Trophoblast cell (in vitro differentiated cells and primary cell): ENCODE measurements around the gene PHACTR1.

ENCODE experiments used
- DNase-seq, 2 donors: peaks; one replicate each; pipeline ENCODE4 v3.0.0-alpha.2; 2016
- H2AFZ ChIP-seq: 2 replicates; pipeline ENCODE4 v1.6.1; 2013; ENCODE audit warnings: low read length, moderate library complexity, mild to moderate bottlenecking; ENCODE audit not compliant: insufficient read depth, poor library complexity
- H2AK5ac ChIP-seq: 2 replicates; pipeline ENCODE4 v1.6.1; 2013; ENCODE audit warnings: mild to moderate bottlenecking, low read length
- H2BK120ac ChIP-seq: 2 replicates; pipeline ENCODE4 v1.6.1; 2013; ENCODE audit warnings: low read length, mild to moderate bottlenecking, moderate library complexity; ENCODE audit not compliant: insufficient read depth, poor library complexity
- H2BK12ac ChIP-seq: 2 replicates; pipeline ENCODE4 v1.6.1; 2013; ENCODE audit warnings: mild to moderate bottlenecking, low read length, moderate library complexity
- H2BK5ac ChIP-seq: 2 replicates; pipeline ENCODE4 v1.6.1; 2013; ENCODE audit warnings: low read length, low read depth, moderate library complexity, mild to moderate bottlenecking; ENCODE audit not compliant: poor library complexity
- H3K14ac ChIP-seq: 2 replicates; pipeline ENCODE4 v1.6.1; 2013; ENCODE audit warnings: mild to moderate bottlenecking, low read length
- H3K18ac ChIP-seq: 2 replicates; pipeline ENCODE4 v1.6.1; 2013; ENCODE audit warnings: mild to moderate bottlenecking, low read length
- H3K23ac ChIP-seq: 2 replicates; pipeline ENCODE4 v1.6.1; 2013; ENCODE audit warnings: low read length
- H3K27ac ChIP-seq: 2 replicates; pipeline ENCODE4 v1.5.1; 2013; ENCODE audit warnings: low read depth, mild to moderate bottlenecking, inconsistent platforms, low read length, moderate library complexity
- H3K27me3 ChIP-seq: 2 replicates; pipeline ENCODE4 v1.6.1; 2013; ENCODE audit warnings: inconsistent platforms, mild to moderate bottlenecking, low read length, moderate library complexity; ENCODE audit not compliant: insufficient read depth
- H3K36me3 ChIP-seq, 2 experiments: 1 replicate in 1 of 2; 2 replicates in 1 of 2; pipeline ENCODE4 v1.6.1; 2013; ENCODE audit warnings: low read length in 2 of 2, mild to moderate bottlenecking in 2 of 2, moderate library complexity in 1 of 2; ENCODE audit not compliant: insufficient read depth in 2 of 2, control insufficient read depth in 1 of 2
- H3K4ac ChIP-seq: 2 replicates; pipeline ENCODE4 v1.6.1; 2013; ENCODE audit warnings: low read depth, mild to moderate bottlenecking, low read length, moderate library complexity
- H3K4me1 ChIP-seq, 2 experiments: 1 replicate in 1 of 2; 2 replicates in 1 of 2; pipeline ENCODE4 v1.6.1; 2013; ENCODE audit warnings: low read length in 2 of 2, mild to moderate bottlenecking in 2 of 2, moderate library complexity in 1 of 2; ENCODE audit not compliant: insufficient read depth in 2 of 2, control insufficient read depth in 1 of 2
- H3K4me2 ChIP-seq: 2 replicates; pipeline ENCODE4 v1.6.1; 2013; ENCODE audit warnings: inconsistent platforms, mild to moderate bottlenecking, low read length, moderate library complexity
- H3K4me3 ChIP-seq: 2 replicates; pipeline ENCODE4 v1.5.1; 2013; ENCODE audit warnings: mild to moderate bottlenecking, low read depth, low read length, inconsistent platforms
- H3K79me1 ChIP-seq: one replicate; pipeline ENCODE4 v1.6.1; 2013; ENCODE audit warnings: low read length
- H3K79me2 ChIP-seq: 2 replicates; pipeline ENCODE4 v1.6.1; 2013; ENCODE audit warnings: low read length, mild to moderate bottlenecking; ENCODE audit not compliant: control insufficient read depth, insufficient read depth, poor library complexity
- H3K9ac ChIP-seq: 2 replicates; pipeline ENCODE4 v1.6.1; 2013; ENCODE audit warnings: mild to moderate bottlenecking, low read length
- H3K9me3 ChIP-seq: 2 replicates; pipeline ENCODE4 v1.6.1; 2013; ENCODE audit warnings: low read depth, mild to moderate bottlenecking, control low read depth, inconsistent platforms, low read length; ENCODE audit not compliant: insufficient read depth
- H4K12ac ChIP-seq: 2 replicates; pipeline ENCODE4 v1.6.1; 2013; ENCODE audit warnings: low read depth, mild to moderate bottlenecking, low read length, moderate library complexity
- H4K8ac ChIP-seq: 2 replicates; pipeline ENCODE4 v1.6.1; 2013; ENCODE audit warnings: low read depth, mild to moderate bottlenecking, low read length, moderate library complexity
- H4K91ac ChIP-seq: one replicate; pipeline ENCODE4 v1.6.1; 2013; ENCODE audit warnings: low read depth, mild to moderate bottlenecking, low read length, moderate library complexity
- WGBS: extraction: QIAGEN DNeasy Blood & Tissue Kit; methylation state at CpG from one replicate; pipeline ENCODE4 v1.1.7; 2013; ENCODE audit warnings: missing lambda C conversion rate; ENCODE audit not compliant: insufficient read length, insufficient coverage; ENCODE audit errors: extremely low coverage; 5-methylcytosine and 5-hydroxymethylcytosine counted together

PHACTR1 gene

GRCh38 chr6:13299403-13299821, 582.8 kb downstream of the PHACTR1 start:
- no CpG with 5 or more reads among the region's 11 CpGs for WGBS

DNA sequence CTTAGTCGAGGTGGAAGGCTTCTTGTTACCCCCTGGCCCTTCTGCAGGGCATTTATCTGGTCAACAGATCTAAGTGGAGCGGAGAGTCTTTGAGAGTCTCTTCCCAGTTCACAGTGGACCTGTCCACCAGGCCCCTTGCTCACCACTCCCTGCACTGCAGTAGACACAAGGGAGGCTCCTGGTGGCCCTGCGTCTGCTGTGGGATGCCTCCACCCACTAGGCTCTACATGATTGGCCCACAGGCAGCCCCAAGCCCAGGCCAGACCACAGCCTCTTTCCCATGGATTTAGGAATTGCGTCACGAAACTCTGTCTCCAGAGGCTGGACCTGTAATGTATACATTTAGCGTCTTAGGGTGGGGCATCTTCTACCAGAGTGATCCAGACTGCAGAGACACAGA, 583.4 kb downstream of the PHACTR1 start:
- Histone ChIP-seq H3K36me3 (peaks cover 34 to 53% of the 10 kb centered on the region in 2 experiments), H3K14ac (no peak overlapping the region), H2AFZ (no peak overlapping the region), H4K12ac (no peak overlapping the region), H4K8ac (no peak overlapping the region), H3K9me3 (no peaks in the 10 kb centered on the region), H2BK12ac (no peak overlapping the region), H2BK120ac (no peak overlapping the region), H3K18ac (no peak overlapping the region), H3K23ac (no peak overlapping the region), H3K4me3 (no peak overlapping the region), H3K9ac (no peak overlapping the region), H2AK5ac (no peak overlapping the region), H2BK5ac (no peak overlapping the region), H3K79me1 (no peaks in the 10 kb centered on the region), H3K4me2 (no peak overlapping the region), H3K4me1 (peaks cover 0 to 7% of the 10 kb centered on the region in 2 experiments), H3K27me3 (no peaks in the 10 kb centered on the region), H4K91ac (no peak overlapping the region), H3K4ac (no peak overlapping the region), H3K27ac (no peak overlapping the region), H3K79me2 (no peaks in the 10 kb centered on the region)
- no peak for DNase-seq
- no CpG with 5 or more reads among the region's 6 CpGs for WGBS

More at GRCh38 chr6:13299403-13299821, 582.8 kb downstream of the PHACTR1 start:
- Histone ChIP-seq H4K91ac (no peak overlapping the region), H3K4me3 (no peak overlapping the region), H3K23ac (no peak overlapping the region), H3K14ac (no peak overlapping the region), H3K79me1 (no peaks in the 10 kb centered on the region), H3K9me3 (no peaks in the 10 kb centered on the region), H2BK120ac (no peak overlapping the region), H2AFZ (no peak overlapping the region), H3K4me1 (peaks cover 0 to 7% of the 10 kb centered on the region in 2 experiments), H3K36me3 (peaks cover 38 to 56% of the 10 kb centered on the region in 2 experiments), H3K4ac (no peak overlapping the region), H3K18ac (no peak overlapping the region), H3K27ac (no peak overlapping the region), H2BK12ac (no peak overlapping the region), H2AK5ac (no peak overlapping the region), H4K12ac (no peak overlapping the region), H4K8ac (no peak overlapping the region), H3K27me3 (no peaks in the 10 kb centered on the region), H3K9ac (no peak overlapping the region), H2BK5ac (no peak overlapping the region), H3K4me2 (no peak overlapping the region), H3K79me2 (no peaks in the 10 kb centered on the region)
- no peak for DNase-seq

GRCh38 chr6:13300643-13301590, 584.4 kb downstream of the PHACTR1 start:
- Histone ChIP-seq H4K8ac (no peak overlapping the region), H3K27me3 (no peaks in the 10 kb centered on the region), H3K4me1 (peaks cover 0 to 7% of the 10 kb centered on the region in 2 experiments), H3K4me3 (no peak overlapping the region), H2BK5ac (no peak overlapping the region), H3K36me3 (peaks cover 33 to 52% of the 10 kb centered on the region in 2 experiments), H4K12ac (no peak overlapping the region), H3K4me2 (no peak overlapping the region), H4K91ac (no peak overlapping the region), H3K18ac (no peak overlapping the region), H2AFZ (no peak overlapping the region), H3K4ac (no peak overlapping the region), H2BK120ac (no peak overlapping the region), H3K14ac (no peak overlapping the region), H3K9me3 (no peaks in the 10 kb centered on the region), H3K23ac (no peak overlapping the region), H2BK12ac (no peak overlapping the region), H3K79me2 (no peaks in the 10 kb centered on the region), H3K79me1 (no peaks in the 10 kb centered on the region), H3K9ac (no peak overlapping the region), H3K27ac (no peak overlapping the region), H2AK5ac (no peak overlapping the region)
- no peak for DNase-seq
- WGBS: no CpG with 5 or more reads among the region's 9 CpGs

DNA sequence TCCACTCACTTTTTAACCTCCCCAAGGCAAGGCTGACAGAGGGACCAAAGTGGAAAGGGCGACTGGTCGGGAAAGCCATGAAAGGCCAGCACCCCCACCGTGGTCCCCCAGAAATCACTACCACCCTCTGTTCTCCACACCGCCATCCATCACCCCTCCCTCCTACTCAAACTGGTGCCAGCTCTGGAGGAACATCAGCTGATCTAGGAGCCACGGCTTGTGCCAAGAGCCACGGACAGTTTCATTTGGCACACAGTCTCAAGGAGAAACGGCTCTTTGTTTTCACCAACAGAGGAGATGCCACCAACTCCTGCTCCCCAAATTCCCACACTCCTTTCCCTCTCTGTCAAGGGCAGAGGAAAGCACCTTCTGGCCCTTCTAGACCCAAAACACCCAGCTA, 585.7 kb downstream of the PHACTR1 start:
- Histone ChIP-seq H4K8ac (no peak overlapping the region), H3K23ac (no peak overlapping the region), H3K4me3 (no peak overlapping the region), H3K36me3 (peaks cover 33 to 52% of the 10 kb centered on the region in 2 experiments), H3K18ac (peak overlapping the region; percentile 26), H2BK120ac (no peak overlapping the region), H3K27me3 (no peaks in the 10 kb centered on the region), H3K9ac (no peak overlapping the region), H2BK12ac (peak overlapping the region; percentile 42), H3K4ac (no peak overlapping the region), H3K27ac (no peak overlapping the region), H3K79me2 (no peaks in the 10 kb centered on the region), H3K9me3 (no peaks in the 10 kb centered on the region), H4K91ac (peak overlapping the region; percentile 33), H3K14ac (peak overlapping the region; percentile 11), H2BK5ac (no peak overlapping the region), H3K4me1 (peaks cover 0 to 7% of the 10 kb centered on the region in 2 experiments), H2AFZ (no peak overlapping the region), H2AK5ac (no peak overlapping the region), H3K79me1 (no peaks in the 10 kb centered on the region), H3K4me2 (no peak overlapping the region), H4K12ac (no peak overlapping the region)
- no CpG with 5 or more reads among the region's 7 CpGs for WGBS
- DNase-seq: no peak
